ENCODE results near the gene KIAA0232.
"Not testable (repeated sequence)": the region's sequence is repeated elsewhere in the genome, so short reads cannot be mapped to it uniquely, and the experiment has no call there.

KIAA0232 gene

GRCh38 chr4:6806924-6807626 lies 24.5 kb downstream of the KIAA0232 start:
- no peak for FAIRE-seq

DNA sequence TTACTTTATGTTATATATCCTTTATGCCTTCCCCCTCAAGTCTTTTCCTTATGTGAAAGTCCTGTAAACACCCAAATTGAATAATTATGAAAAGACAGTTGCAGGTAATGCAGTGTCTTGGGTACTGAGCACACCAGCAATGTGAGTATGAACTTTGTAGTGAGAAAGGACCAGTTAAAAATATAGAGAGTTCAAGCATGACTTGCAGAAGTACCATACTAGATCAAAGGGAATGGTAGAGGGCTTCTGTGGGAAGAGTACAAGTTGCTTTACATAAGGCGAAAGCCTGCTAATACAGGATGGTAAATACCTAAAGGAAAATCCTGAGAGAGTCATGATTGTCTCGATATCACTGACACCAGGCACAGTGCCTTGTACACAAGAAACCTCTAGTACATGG lies 25.7 kb downstream of the KIAA0232 start:
- FAIRE-seq: no peak
- no peak for DNase-seq (ENCODE audit: low spot score)

More at GRCh38 chr4:6806924-6807626, 24.5 kb downstream of the KIAA0232 start:
- DNase-seq (ENCODE audit: low spot score): no peak

DNA sequence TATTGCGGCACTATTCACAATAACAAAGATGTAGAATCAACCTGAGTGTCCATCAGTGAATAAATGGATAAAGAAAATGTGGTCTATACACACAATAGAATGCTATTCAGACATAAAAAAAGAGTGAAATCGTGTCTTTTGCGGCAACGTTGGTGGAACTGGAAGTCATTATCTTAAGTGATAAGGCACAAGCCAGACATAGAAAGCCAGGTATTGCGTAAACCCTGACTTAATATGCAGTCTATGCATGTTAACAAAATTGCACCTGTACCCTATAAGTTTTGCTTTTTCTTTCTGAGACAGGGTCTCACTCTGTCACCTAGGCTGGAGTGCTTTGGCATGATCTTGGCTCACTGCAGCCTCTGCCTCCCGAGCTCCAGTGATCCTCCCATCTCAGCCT lies 28.6 kb downstream of the KIAA0232 start:
- FAIRE-seq: no peak
- no peak for DNase-seq (ENCODE audit: low spot score)

DNA sequence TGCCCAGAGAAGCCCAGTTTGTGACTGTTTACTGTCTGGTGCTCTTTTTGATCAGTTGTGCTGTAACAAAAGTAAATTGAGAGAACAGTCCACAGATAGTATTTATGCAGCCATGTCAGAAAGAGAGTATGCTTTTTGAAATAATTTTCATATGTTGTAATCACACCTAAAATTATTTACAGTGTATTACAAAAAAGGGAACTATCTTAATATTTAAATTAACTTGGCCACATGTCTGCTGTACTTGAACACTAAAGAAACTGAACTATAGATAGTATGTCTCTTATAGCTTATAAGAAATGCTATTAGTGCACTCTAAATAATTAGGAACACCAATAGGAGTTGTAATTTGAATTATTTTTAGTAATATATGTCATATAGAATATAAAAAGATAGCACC lies 30.2 kb downstream of the KIAA0232 start:
- FAIRE-seq (no peak), DNase-seq (ENCODE audit: low spot score) (no peak)

DNA sequence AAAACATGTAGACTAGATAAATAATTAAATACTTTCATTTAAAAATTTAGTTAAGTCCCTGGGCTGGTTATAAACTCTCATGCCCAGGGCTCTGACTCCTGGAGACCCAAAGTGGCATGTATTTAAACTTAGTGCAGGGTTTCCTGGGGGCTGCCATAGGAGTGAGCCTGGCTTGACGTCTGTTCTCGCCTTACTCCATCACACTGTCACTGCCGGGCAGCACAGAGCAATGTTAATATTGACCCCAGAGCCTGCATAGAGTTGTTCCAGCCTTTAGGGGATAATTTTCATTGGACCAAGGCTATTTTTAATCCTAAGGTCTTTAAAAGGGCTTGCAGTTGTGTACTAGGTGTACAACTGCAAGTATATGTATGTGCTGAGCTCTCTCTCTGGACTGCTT lies 31.2 kb downstream of the KIAA0232 start:
- FAIRE-seq (no peak), DNase-seq (ENCODE audit: low spot score) (no peak)

GRCh38 chr4:6815029-6815836 lies 32.7 kb downstream of the KIAA0232 start:
- FAIRE-seq: no peak
- no peak for DNase-seq (ENCODE audit: low spot score)

GRCh38 chr4:6819295-6819694 lies 36.8 kb downstream of the KIAA0232 start:
- DNase-seq (ENCODE audit: low spot score) (no peak), FAIRE-seq (no peak)

GRCh38 chr4:6820695-6821094 lies 38.2 kb downstream of the KIAA0232 start:
- FAIRE-seq: no peak
- DNase-seq (ENCODE audit: low spot score): no peak

GRCh38 chr4:6824071-6824470 lies 41.5 kb downstream of the KIAA0232 start:
- no peak for FAIRE-seq
- DNase-seq (ENCODE audit: low spot score): no peak

- FAIRE-seq: no peak
- DNase-seq (ENCODE audit: low spot score): no peak
Measured at GRCh38 chr4:6824772-6825402, 42.4 kb downstream of the KIAA0232 start.

- no peak for FAIRE-seq
Measured at GRCh38 chr4:6825403-6825802, 42.9 kb downstream of the KIAA0232 start.

GRCh38 chr4:6826781-6827508 lies 44.4 kb downstream of the KIAA0232 start:
- DNase-seq (ENCODE audit: low spot score): no peak
- FAIRE-seq: no peak

More at GRCh38 chr4:6825403-6825802, 42.9 kb downstream of the KIAA0232 start:
- no peak for DNase-seq (ENCODE audit: low spot score)

DNA sequence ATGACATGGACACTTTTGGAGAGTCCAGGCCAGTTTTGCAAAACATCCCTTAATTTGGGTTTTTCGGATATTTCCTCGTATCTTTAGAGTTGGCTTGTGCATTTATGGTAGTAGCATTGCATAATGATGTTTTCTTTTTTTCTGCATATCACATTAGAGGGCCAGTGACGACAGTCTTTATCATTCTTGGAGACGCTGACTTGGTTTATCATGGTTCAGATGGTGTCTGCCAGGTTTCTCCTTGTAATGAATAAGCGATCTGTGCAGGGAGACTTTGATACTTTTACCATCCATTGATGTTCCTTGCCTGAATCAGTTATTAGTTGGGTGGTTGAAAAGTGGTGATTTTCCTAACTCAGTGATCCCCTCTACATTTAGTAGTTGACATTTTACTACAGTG lies 46.6 kb downstream of the KIAA0232 start:
- FAIRE-seq (no peak), DNase-seq (ENCODE audit: low spot score) (no peak)

DNA sequence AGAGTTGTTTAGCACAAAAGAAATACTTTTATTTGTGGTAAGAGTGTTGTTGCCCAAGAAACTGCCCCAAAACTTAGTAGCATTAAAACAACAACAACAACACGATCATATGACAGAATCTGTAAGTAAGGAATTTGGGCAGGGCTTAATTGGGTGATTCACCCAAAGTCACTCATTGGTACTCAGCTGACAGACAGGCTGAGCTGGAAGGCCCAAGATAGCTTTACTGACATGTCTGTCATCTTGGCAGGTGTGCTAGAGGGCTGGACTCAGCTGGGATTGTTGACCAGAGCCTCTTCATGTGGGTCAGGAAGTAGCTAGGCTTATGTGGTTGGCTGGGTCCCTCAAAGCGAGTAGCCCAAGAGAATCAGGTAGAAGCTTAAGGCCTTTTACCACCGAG lies 52.3 kb downstream of the KIAA0232 start:
- no peak for FAIRE-seq

GRCh38 chr4:6835616-6836015 lies 53.1 kb downstream of the KIAA0232 start:
- not testable (repeated sequence) for DNase-seq (ENCODE audit: low spot score); FAIRE-seq

More for the DNA sequence above, 52.3 kb downstream of the KIAA0232 start:
- no peak for DNase-seq (ENCODE audit: low spot score)

DNA sequence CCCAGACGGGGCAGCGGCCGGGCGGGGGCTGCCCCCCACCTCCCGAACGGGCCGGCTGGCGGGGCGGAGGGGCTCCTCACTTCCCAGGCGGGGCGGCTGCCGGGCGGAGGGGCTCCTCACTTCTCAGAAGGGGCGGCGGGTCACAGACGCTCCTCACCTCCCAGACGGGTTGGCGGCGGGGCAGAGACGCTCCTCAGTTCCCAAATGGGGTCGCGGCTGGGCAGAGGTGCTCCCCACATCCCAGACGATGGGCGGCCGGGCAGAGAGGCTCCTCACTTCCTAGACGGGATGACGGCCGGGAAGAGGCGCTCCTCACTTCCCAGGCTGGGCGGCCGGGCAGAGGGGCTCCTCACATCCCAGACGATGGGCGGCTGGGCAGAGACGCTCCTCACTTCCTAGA lies 54.6 kb downstream of the KIAA0232 start:
- DNase-seq (ENCODE audit: low spot score); FAIRE-seq: not testable (repeated sequence)

GRCh38 chr4:6839579-6839978 lies 57.1 kb downstream of the KIAA0232 start:
- DNase-seq (ENCODE audit: low spot score): no peak
- no peak for FAIRE-seq

DNA sequence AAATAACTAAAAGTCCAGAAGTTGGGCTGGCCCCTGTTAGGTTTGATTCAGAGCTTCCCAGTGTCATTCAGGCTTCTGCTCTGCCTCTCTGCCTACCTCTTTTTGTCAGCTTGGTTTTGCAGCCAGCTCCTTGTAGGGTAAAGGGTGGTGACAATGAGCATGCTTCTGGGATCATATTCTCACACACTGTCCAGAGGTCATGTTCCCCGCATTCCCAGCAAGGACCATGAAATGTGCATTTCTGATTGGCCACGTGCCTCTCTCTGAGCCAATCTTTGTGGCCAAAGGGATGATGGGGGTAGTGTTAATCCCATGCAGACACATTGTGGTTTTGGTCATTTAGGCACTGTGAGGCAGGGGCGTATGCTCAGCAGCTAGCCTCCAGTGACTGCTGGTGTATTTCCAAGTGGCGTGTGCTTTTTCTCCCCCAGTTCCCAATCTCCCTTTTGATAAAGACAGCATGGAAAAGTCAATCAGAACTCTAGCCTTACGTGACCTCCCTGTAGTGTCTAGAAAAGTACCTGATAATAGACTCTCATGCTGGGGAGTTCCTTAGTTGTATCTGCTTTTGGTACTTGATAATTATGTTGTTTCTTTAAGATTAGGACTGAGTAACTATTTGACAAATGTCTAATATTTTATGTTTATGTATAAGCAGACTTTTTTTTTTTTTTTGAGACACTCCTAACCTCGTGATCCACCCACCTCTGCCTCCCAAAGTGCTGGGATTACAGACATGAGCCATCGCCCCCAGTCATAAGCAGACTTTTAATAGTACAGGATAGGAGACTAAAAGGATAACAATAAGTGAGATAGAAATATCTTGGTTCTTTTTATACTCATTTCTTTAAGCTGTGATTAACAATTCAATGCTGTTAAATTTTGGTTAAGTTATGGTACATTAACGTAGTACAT lies 57.8 kb downstream of the KIAA0232 start:
- no peak for FAIRE-seq
- DNase-seq (ENCODE audit: low spot score): no peak

GRCh38 chr4:6845027-6845426 lies 62.5 kb downstream of the KIAA0232 start:
- FAIRE-seq (no peak), DNase-seq (ENCODE audit: low spot score) (no peak)

GRCh38 chr4:6845574-6845973 lies 63.0 kb downstream of the KIAA0232 start:
- DNase-seq (ENCODE audit: low spot score): no peak
- no peak for FAIRE-seq

Measured in RCC 7860 (cell line).